WTC11 (cell line): ENCODE measurements around the gene DDX21. TPM values are rescaled to one million over a fixed set of nuclear protein-coding genes. Genes with fewer than 3 reads are reported as not detected.

ENCODE experiments used
- EMX1 ChIP-seq: fragments of 250-450 bp; sonication (Bioruptor Pico); IDR thresholded peaks from 2 replicates; pipeline ENCODE4 v1.8.0; 2021; ENCODE audit warnings: mild to moderate bottlenecking
- ETV6 ChIP-seq: sonication (generic); formaldehyde crosslinking; IDR thresholded peaks from 2 replicates; pipeline ENCODE4 v1.8.1; 2022; ENCODE audit warnings: mild to moderate bottlenecking, missing genetic modification reagents
- GABPB1 ChIP-seq: sonication (generic); formaldehyde crosslinking; IDR thresholded peaks from 2 replicates; pipeline ENCODE4 v1.8.1; 2023; ENCODE audit warnings: mild to moderate bottlenecking, missing genetic modification reagents
- IRF2 ChIP-seq: sonication (generic); formaldehyde crosslinking; IDR thresholded peaks from 2 replicates; pipeline ENCODE4 v1.8.0; 2022; ENCODE audit warnings: low read depth, missing genetic modification reagents, borderline replicate concordance
- MYBL2 ChIP-seq: sonication (generic); formaldehyde crosslinking; IDR thresholded peaks from 2 replicates; pipeline ENCODE4 v1.8.1; 2023; ENCODE audit warnings: mild to moderate bottlenecking, moderate library complexity, missing genetic modification reagents
- NFYB ChIP-seq: sonication (generic); formaldehyde crosslinking; conservative IDR thresholded peaks from 2 replicates; pipeline ENCODE4 v1.8.0; 2022; ENCODE audit warnings: low read depth, missing genetic modification reagents
- NR2C2 ChIP-seq: sonication (generic); formaldehyde crosslinking; IDR thresholded peaks from 2 replicates; pipeline ENCODE4 v1.8.0; 2022; ENCODE audit warnings: mild to moderate bottlenecking, missing genetic modification reagents
- OVOL2 ChIP-seq: fragments of 250-450 bp; sonication (Bioruptor Pico); IDR thresholded peaks from 2 replicates; pipeline ENCODE4 v1.9.0; 2021; ENCODE audit warnings: mild to moderate bottlenecking, borderline replicate concordance
- PRRX2 ChIP-seq: fragments of 250-450 bp; sonication (Bioruptor Pico); IDR thresholded peaks from 2 replicates; pipeline ENCODE4 v1.8.0; 2021; ENCODE audit warnings: mild to moderate bottlenecking
- RELA ChIP-seq: sonication (generic); formaldehyde crosslinking; IDR thresholded peaks from 2 replicates; pipeline ENCODE4 v1.8.1; 2022; ENCODE audit warnings: missing genetic modification reagents, mild to moderate bottlenecking, borderline replicate concordance
- TCF7 ChIP-seq: sonication (generic); formaldehyde crosslinking; IDR thresholded peaks from 2 replicates; pipeline ENCODE4 v1.8.0; 2022; ENCODE audit warnings: mild to moderate bottlenecking, low read depth, missing genetic modification reagents, moderate library complexity
- TP53 ChIP-seq: sonication (generic); formaldehyde crosslinking; IDR thresholded peaks from 2 replicates; pipeline ENCODE4 v1.8.1; 2023; ENCODE audit warnings: mild to moderate bottlenecking, missing genetic modification reagents
- ZBTB21 ChIP-seq: sonication (generic); formaldehyde crosslinking; IDR thresholded peaks from 2 replicates; pipeline ENCODE4 v1.8.1; 2023; ENCODE audit warnings: mild to moderate bottlenecking, missing genetic modification reagents, borderline replicate concordance
- ZNF121 ChIP-seq: sonication (generic); formaldehyde crosslinking; IDR thresholded peaks from 2 replicates; pipeline ENCODE4 v1.8.0; 2023; ENCODE audit warnings: missing genetic modification reagents
- ZNF423 ChIP-seq: fragments of 250-450 bp; sonication (Bioruptor Pico); IDR thresholded peaks from 2 replicates; pipeline ENCODE4 v2.1.2; 2022; ENCODE audit warnings: mild to moderate bottlenecking, moderate library complexity
- total RNA-seq: library from RNA; stranded (reverse); gene quantifications from 3 replicates; pipeline ENCODE4 v1.2.3, GENCODE V29; 2021
- TF ChIP-seq, protein P1 (sequence below): sonication (generic); formaldehyde crosslinking; IDR thresholded peaks from 2 replicates; pipeline ENCODE4 v1.8.1; 2022; ENCODE audit warnings: low read depth, mild to moderate bottlenecking, moderate library complexity, missing genetic modification reagents, borderline replicate concordance
- TF ChIP-seq, protein P2 (sequence below): sonication (generic); formaldehyde crosslinking; IDR thresholded peaks from 2 replicates; pipeline ENCODE4 v1.8.0; 2023; ENCODE audit warnings: missing genetic modification reagents
- TF ChIP-seq, protein P3 (sequence below): sonication (generic); formaldehyde crosslinking; IDR thresholded peaks from 2 replicates; pipeline ENCODE4 v1.8.0; 2022; ENCODE audit warnings: mild to moderate bottlenecking, missing genetic modification reagents
- TF ChIP-seq, protein P4 (sequence below): sonication (generic); formaldehyde crosslinking; IDR thresholded peaks from 2 replicates; pipeline ENCODE4 v1.8.1; 2022; ENCODE audit warnings: low read depth, missing genetic modification reagents, borderline replicate concordance
- TF ChIP-seq, protein P5 (sequence below): sonication (generic); formaldehyde crosslinking; IDR thresholded peaks from 2 replicates; pipeline ENCODE4 v1.8.0; 2023; ENCODE audit warnings: missing genetic modification reagents, mild to moderate bottlenecking, borderline replicate concordance
- TF ChIP-seq, protein P6 (sequence below): sonication (generic); formaldehyde crosslinking; IDR thresholded peaks from 2 replicates; pipeline ENCODE4 v1.8.0; 2022; ENCODE audit warnings: mild to moderate bottlenecking, missing genetic modification reagents
- TF ChIP-seq, protein P7 (sequence below): fragments of 200-600 bp; IDR thresholded peaks from 2 replicates; pipeline ENCODE4 v1.8.0; 2022; ENCODE audit warnings: antibody characterized with exemption
- TF ChIP-seq, protein P8 (sequence below): sonication (generic); formaldehyde crosslinking; IDR thresholded peaks from 2 replicates; pipeline ENCODE4 v1.8.0; 2022; ENCODE audit warnings: mild to moderate bottlenecking, missing genetic modification reagents

The DDX21 gene
- total RNA-seq, 1 experiment from 2014 or later = 194 TPM

DNA sequence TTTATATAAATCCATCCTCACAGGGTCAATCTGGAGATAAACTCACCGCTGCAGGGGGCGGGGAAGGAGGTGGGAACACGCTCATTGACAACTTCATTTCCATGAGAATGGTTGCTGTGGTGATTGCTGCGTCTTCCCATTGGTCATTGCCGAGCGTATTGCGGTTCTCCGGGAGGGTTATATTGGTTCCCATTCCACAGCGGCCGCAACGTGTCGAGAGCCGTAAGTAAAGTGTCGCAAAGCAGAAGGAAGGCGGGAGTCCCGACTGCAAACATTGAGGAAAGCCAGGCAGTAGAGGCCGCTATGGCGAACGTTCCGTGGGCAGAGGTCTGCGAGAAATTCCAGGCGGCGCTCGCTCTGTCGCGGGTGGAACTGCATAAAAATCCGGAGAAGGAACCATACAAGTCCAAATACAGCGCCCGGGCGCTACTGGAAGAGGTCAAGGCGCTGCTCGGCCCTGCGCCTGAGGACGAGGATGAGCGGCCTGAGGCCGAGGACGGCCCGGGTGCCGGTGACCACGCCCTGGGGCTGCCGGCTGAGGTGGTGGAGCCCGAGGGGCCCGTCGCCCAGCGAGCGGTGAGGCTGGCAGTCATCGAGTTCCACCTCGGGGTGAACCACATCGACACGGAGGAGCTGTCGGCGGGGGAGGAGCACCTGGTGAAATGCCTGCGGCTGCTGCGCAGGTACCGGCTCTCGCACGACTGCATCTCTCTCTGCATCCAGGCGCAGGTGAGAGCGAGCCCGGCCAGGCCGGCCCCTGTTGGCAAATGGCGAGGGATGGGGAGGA is 32.8 kb downstream of the DDX21 start, which contains the start of gene KIFBP (continued):
- TF ChIP-seq, protein P1, sequence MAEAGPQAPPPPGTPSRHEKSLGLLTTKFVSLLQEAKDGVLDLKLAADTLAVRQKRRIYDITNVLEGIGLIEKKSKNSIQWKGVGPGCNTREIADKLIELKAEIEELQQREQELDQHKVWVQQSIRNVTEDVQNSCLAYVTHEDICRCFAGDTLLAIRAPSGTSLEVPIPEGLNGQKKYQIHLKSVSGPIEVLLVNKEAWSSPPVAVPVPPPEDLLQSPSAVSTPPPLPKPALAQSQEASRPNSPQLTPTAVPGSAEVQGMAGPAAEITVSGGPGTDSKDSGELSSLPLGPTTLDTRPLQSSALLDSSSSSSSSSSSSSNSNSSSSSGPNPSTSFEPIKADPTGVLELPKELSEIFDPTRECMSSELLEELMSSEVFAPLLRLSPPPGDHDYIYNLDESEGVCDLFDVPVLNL (CRISPR knock-in tag) = no peak
- peak; percentile 47; the same call in 1 of the 2 replicates for TF ChIP-seq MYBL2
- TF ChIP-seq, protein P2, sequence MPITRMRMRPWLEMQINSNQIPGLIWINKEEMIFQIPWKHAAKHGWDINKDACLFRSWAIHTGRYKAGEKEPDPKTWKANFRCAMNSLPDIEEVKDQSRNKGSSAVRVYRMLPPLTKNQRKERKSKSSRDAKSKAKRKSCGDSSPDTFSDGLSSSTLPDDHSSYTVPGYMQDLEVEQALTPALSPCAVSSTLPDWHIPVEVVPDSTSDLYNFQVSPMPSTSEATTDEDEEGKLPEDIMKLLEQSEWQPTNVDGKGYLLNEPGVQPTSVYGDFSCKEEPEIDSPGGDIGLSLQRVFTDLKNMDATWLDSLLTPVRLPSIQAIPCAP = no peak
- no peak for TF ChIP-seq PRRX2 (CRISPR knock-in tag)
- TF ChIP-seq EMX1 (CRISPR knock-in tag) = no peak
- TF ChIP-seq TP53 = no peak
- TF ChIP-seq ETV6 (CRISPR knock-in tag) = peak; percentile 58; the same call in 1 of the 2 replicates
- TF ChIP-seq OVOL2 = no peak
- TF ChIP-seq RELA (CRISPR knock-in tag) = no peak
- no peak for TF ChIP-seq ZNF423 (CRISPR knock-in tag)
- TF ChIP-seq IRF2 (CRISPR knock-in tag) = no peak
- no peak for TF ChIP-seq ZNF121 (CRISPR knock-in tag)
- TF ChIP-seq, protein P3, sequence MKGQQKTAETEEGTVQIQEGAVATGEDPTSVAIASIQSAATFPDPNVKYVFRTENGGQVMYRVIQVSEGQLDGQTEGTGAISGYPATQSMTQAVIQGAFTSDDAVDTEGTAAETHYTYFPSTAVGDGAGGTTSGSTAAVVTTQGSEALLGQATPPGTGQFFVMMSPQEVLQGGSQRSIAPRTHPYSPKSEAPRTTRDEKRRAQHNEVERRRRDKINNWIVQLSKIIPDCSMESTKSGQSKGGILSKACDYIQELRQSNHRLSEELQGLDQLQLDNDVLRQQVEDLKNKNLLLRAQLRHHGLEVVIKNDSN (CRISPR knock-in tag) = no peak
- peak; percentile 79 for TF ChIP-seq NFYB (CRISPR knock-in tag)
- TF ChIP-seq, protein P4, sequence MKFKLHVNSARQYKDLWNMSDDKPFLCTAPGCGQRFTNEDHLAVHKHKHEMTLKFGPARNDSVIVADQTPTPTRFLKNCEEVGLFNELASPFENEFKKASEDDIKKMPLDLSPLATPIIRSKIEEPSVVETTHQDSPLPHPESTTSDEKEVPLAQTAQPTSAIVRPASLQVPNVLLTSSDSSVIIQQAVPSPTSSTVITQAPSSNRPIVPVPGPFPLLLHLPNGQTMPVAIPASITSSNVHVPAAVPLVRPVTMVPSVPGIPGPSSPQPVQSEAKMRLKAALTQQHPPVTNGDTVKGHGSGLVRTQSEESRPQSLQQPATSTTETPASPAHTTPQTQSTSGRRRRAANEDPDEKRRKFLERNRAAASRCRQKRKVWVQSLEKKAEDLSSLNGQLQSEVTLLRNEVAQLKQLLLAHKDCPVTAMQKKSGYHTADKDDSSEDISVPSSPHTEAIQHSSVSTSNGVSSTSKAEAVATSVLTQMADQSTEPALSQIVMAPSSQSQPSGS (CRISPR knock-in tag) = no peak
- TF ChIP-seq, protein P5, sequence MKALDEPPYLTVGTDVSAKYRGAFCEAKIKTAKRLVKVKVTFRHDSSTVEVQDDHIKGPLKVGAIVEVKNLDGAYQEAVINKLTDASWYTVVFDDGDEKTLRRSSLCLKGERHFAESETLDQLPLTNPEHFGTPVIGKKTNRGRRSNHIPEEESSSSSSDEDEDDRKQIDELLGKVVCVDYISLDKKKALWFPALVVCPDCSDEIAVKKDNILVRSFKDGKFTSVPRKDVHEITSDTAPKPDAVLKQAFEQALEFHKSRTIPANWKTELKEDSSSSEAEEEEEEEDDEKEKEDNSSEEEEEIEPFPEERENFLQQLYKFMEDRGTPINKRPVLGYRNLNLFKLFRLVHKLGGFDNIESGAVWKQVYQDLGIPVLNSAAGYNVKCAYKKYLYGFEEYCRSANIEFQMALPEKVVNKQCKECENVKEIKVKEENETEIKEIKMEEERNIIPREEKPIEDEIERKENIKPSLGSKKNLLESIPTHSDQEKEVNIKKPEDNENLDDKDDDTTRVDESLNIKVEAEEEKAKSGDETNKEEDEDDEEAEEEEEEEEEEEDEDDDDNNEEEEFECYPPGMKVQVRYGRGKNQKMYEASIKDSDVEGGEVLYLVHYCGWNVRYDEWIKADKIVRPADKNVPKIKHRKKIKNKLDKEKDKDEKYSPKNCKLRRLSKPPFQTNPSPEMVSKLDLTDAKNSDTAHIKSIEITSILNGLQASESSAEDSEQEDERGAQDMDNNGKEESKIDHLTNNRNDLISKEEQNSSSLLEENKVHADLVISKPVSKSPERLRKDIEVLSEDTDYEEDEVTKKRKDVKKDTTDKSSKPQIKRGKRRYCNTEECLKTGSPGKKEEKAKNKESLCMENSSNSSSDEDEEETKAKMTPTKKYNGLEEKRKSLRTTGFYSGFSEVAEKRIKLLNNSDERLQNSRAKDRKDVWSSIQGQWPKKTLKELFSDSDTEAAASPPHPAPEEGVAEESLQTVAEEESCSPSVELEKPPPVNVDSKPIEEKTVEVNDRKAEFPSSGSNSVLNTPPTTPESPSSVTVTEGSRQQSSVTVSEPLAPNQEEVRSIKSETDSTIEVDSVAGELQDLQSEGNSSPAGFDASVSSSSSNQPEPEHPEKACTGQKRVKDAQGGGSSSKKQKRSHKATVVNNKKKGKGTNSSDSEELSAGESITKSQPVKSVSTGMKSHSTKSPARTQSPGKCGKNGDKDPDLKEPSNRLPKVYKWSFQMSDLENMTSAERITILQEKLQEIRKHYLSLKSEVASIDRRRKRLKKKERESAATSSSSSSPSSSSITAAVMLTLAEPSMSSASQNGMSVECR (CRISPR knock-in tag) = peak; percentile 80; the same call in 1 of the 2 replicates
- no peak for TF ChIP-seq ZBTB21 (CRISPR knock-in tag)
- no peak; the same call in 1 of the 2 replicates for TF ChIP-seq TCF7
- no peak for TF ChIP-seq NR2C2
- TF ChIP-seq, protein P6, sequence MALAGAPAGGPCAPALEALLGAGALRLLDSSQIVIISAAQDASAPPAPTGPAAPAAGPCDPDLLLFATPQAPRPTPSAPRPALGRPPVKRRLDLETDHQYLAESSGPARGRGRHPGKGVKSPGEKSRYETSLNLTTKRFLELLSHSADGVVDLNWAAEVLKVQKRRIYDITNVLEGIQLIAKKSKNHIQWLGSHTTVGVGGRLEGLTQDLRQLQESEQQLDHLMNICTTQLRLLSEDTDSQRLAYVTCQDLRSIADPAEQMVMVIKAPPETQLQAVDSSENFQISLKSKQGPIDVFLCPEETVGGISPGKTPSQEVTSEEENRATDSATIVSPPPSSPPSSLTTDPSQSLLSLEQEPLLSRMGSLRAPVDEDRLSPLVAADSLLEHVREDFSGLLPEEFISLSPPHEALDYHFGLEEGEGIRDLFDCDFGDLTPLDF (CRISPR knock-in tag) = no peak
- peak; percentile 22; the same call in 1 of the 2 replicates for TF ChIP-seq GABPB1 (CRISPR knock-in tag)
- TF ChIP-seq, protein P7, sequence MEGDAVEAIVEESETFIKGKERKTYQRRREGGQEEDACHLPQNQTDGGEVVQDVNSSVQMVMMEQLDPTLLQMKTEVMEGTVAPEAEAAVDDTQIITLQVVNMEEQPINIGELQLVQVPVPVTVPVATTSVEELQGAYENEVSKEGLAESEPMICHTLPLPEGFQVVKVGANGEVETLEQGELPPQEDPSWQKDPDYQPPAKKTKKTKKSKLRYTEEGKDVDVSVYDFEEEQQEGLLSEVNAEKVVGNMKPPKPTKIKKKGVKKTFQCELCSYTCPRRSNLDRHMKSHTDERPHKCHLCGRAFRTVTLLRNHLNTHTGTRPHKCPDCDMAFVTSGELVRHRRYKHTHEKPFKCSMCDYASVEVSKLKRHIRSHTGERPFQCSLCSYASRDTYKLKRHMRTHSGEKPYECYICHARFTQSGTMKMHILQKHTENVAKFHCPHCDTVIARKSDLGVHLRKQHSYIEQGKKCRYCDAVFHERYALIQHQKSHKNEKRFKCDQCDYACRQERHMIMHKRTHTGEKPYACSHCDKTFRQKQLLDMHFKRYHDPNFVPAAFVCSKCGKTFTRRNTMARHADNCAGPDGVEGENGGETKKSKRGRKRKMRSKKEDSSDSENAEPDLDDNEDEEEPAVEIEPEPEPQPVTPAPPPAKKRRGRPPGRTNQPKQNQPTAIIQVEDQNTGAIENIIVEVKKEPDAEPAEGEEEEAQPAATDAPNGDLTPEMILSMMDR = no peak
- TF ChIP-seq, protein P8, sequence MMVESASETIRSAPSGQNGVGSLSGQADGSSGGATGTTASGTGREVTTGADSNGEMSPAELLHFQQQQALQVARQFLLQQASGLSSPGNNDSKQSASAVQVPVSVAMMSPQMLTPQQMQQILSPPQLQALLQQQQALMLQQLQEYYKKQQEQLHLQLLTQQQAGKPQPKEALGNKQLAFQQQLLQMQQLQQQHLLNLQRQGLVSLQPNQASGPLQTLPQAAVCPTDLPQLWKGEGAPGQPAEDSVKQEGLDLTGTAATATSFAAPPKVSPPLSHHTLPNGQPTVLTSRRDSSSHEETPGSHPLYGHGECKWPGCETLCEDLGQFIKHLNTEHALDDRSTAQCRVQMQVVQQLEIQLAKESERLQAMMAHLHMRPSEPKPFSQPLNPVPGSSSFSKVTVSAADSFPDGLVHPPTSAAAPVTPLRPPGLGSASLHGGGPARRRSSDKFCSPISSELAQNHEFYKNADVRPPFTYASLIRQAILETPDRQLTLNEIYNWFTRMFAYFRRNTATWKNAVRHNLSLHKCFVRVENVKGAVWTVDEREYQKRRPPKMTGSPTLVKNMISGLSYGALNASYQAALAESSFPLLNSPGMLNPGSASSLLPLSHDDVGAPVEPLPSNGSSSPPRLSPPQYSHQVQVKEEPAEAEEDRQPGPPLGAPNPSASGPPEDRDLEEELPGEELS (CRISPR knock-in tag) = no peak
